Nephron (organoid): Measurements from ENCODE around the gene GNL3L.
"Not testable (repeated sequence)": the region's sequence is repeated elsewhere in the genome, so short reads cannot be mapped to it uniquely, and the experiment has no call there.

Experiments
- H3K27ac Mint-ChIP-seq, 3 experiments: 2 replicates each; pipeline ENCODE4 v1.8.0; 2020; ENCODE audit warnings: mixed read lengths in 3 of 3, mild to moderate bottlenecking in 2 of 3, moderate library complexity in 1 of 3
- H3K27me3 Mint-ChIP-seq: 2 replicates; pipeline ENCODE4 v1.8.0; 2021; ENCODE audit warnings: low read depth, mild to moderate bottlenecking, moderate library complexity, mixed read lengths
- H3K36me3 Mint-ChIP-seq: 2 replicates; pipeline ENCODE4 v1.8.0; 2020; ENCODE audit warnings: low read depth, mixed read lengths
- H3K4me1 Mint-ChIP-seq: 2 replicates; pipeline ENCODE4 v1.8.0; 2020; ENCODE audit warnings: mixed read lengths
- H3K4me3 Mint-ChIP-seq, 3 experiments: 2 replicates each; pipeline ENCODE4 v1.8.0; 2020; ENCODE audit warnings: mild to moderate bottlenecking in 3 of 3, mixed read lengths in 3 of 3, moderate library complexity in 2 of 3
- H3K9me3 Mint-ChIP-seq: 2 replicates; pipeline ENCODE4 v1.8.0; 2020; ENCODE audit warnings: mixed read lengths
- TF ChIP-seq, protein P1 (sequence below), 3 experiments: fragments of 200-600 bp; sonication (generic); IDR thresholded peaks; one replicate each; pipeline ENCODE4 v1.5.0; 2021; ENCODE audit warnings: antibody characterized with exemption in 3 of 3; ENCODE audit not compliant: unreplicated experiment in 3 of 3

The GNL3L gene

DNA sequence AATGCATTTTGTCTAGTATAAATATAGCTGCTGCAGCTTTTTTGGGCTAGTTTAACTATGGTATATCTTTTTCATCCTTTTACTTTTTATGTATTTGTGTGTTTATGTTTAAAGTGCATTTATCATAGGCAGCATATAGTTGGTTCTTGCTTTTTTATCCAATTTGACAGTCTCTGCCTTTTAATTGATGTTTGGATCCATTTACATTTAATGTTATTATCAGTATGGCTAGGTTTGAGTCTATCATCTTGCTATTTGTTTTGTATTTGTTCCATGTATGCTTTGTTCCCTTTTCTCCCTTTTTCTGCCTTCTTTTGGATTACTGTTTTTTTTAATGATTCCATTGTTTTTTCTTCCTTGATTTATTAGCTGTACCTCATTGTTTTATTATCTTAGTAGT, 40.3 kb downstream of the GNL3L start:
- Mint-ChIP-seq H3K4me1 (no peaks in the 10 kb centered on the region), H3K27ac (no peak overlapping the region), H3K9me3 (peaks cover 36% of the 10 kb centered on the region), H3K4me3 (no peak overlapping the region), H3K36me3 (peaks cover 60% of the 10 kb centered on the region), H3K27me3 (no peaks in the 10 kb centered on the region)
- TF ChIP-seq, protein P1, sequence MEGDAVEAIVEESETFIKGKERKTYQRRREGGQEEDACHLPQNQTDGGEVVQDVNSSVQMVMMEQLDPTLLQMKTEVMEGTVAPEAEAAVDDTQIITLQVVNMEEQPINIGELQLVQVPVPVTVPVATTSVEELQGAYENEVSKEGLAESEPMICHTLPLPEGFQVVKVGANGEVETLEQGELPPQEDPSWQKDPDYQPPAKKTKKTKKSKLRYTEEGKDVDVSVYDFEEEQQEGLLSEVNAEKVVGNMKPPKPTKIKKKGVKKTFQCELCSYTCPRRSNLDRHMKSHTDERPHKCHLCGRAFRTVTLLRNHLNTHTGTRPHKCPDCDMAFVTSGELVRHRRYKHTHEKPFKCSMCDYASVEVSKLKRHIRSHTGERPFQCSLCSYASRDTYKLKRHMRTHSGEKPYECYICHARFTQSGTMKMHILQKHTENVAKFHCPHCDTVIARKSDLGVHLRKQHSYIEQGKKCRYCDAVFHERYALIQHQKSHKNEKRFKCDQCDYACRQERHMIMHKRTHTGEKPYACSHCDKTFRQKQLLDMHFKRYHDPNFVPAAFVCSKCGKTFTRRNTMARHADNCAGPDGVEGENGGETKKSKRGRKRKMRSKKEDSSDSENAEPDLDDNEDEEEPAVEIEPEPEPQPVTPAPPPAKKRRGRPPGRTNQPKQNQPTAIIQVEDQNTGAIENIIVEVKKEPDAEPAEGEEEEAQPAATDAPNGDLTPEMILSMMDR (IDR thresholded peaks at IDR 0.05; ENCODE audit: unreplicated experiment in 3 of 3), result no peak

DNA sequence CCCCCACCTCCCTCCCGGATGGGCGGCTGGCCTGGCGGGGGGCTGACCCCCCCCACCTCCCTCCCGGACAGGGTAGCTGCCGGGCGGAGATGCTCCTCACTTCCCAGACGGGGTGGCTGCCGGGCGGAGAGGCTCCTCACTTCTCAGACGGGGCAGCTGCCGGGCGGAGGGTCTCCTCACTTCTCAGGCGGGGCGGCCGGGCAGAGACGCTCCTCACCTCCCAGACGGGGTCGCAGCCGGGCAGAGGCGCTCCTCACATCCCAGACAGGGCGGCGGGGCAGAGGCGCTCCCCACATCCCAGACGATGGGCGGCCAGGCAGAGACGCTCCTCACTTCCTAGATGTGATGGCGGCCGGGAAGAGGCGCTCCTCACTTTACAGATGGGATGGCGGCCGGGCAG, 42.6 kb downstream of the GNL3L start:
- Mint-ChIP-seq H3K36me3 (peaks cover 62% of the 10 kb centered on the region), H3K9me3 (peaks cover 42% of the 10 kb centered on the region)
- H3K4me3 Mint-ChIP-seq, H3K4me1 Mint-ChIP-seq, H3K27me3 Mint-ChIP-seq, H3K27ac Mint-ChIP-seq: not testable (repeated sequence)

DNA sequence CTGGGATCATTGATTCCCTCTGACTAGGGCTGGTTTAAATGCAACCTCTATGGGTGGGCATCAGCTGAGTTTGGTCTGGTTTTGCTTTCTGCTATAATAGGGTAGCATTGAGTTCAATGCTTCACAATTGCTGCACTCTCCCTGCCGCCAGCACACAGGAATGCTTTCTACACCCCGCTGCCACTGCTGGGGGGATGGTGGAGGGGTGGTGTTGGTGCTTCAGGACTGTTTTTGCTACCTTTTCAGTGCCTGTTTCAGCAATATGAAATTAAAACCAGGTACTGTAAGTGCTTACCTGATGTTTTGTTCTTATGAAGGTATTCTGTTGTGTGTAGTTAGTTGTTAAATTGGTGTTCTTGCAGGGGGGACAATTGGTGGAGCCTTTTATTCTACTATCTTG, 67.7 kb downstream of the GNL3L start:
- Mint-ChIP-seq H3K4me3 (no peak overlapping the region), H3K27me3 (no peaks in the 10 kb centered on the region), H3K4me1 (no peaks in the 10 kb centered on the region), H3K27ac (no peak overlapping the region), H3K9me3 (peaks cover 25% of the 10 kb centered on the region), H3K36me3 (peaks cover 9% of the 10 kb centered on the region)
- TF ChIP-seq, protein P1 (IDR thresholded peaks at IDR 0.05; ENCODE audit: unreplicated experiment in 3 of 3), result no peak

GRCh38 chrX:54602563-54602962, 72.5 kb downstream of the GNL3L start:
- Mint-ChIP-seq H3K36me3 (no peaks in the 10 kb centered on the region), H3K4me1 (no peaks in the 10 kb centered on the region), H3K4me3 (no peak overlapping the region), H3K27me3 (no peaks in the 10 kb centered on the region), H3K9me3 (peaks cover 10% of the 10 kb centered on the region), H3K27ac (no peak overlapping the region)
- TF ChIP-seq, protein P1 (IDR thresholded peaks at IDR 0.05; ENCODE audit: unreplicated experiment in 3 of 3), result no peak
